Ascending aorta (tissue), 2 donors: ENCODE measurements around the gene RAB3IL1. TPM values are rescaled to one million over a fixed set of nuclear protein-coding genes. Genes with fewer than 3 reads are reported as not detected.
A peak's percentile ranks its signal among the peaks of the same experiment; 100 is the strongest.

Experiments
- DNase-seq, 2 donors: peaks; one replicate each; pipeline ENCODE4 v3.0.0-alpha.2; 2019; ENCODE audit warnings: low spot score in 2 of 2
- H3K27ac ChIP-seq, 2 donors: fragments of 200-600 bp; sonication (generic); one replicate each; pipeline ENCODE4 v1.5.1; 2016 to 2017; ENCODE audit warnings: mild to moderate bottlenecking in 1 of 2
- H3K27me3 ChIP-seq: fragments of 200-600 bp; sonication (generic); one replicate; pipeline ENCODE4 v1.5.1; 2017
- H3K36me3 ChIP-seq, 2 donors: fragments of 200-600 bp; sonication (generic); one replicate each; pipeline ENCODE4 v1.5.1; 2016
- H3K4me1 ChIP-seq, 2 donors: fragments of 200-600 bp; sonication (generic); one replicate each; pipeline ENCODE4 v1.5.1; 2016 to 2017; ENCODE audit warnings: mild to moderate bottlenecking in 1 of 2
- H3K4me3 ChIP-seq, 2 donors: fragments of 200-600 bp; sonication (generic); one replicate each; pipeline ENCODE4 v1.5.1; 2016 to 2017; ENCODE audit warnings: mild to moderate bottlenecking in 1 of 2
- H3K9me3 ChIP-seq, 2 donors: fragments of 200-600 bp; sonication (generic); one replicate each; pipeline ENCODE4 v1.5.1; 2016
- intact Hi-C: fragments of 100-400 bp; cut with DNase I; formaldehyde crosslinking; loops from one replicate; pipeline ENCODE4 v1.15.1; 2023
- total RNA-seq: library from RNA; depleted of rRNA; stranded (reverse); fragments of >200 nt; gene quantifications from one replicate; pipeline ENCODE4 v1.1.0, GENCODE V29; 2016
- TF ChIP-seq, protein P1 (sequence below), 3 experiments: fragments of 200-600 bp in 2 of 3; fragments of 450-650 bp in 1 of 3; sonication (generic) in 2 of 3; IDR thresholded peaks; one replicate each; pipeline ENCODE4 v1.5.1; 2016 to 2019; ENCODE audit warnings: antibody characterized with exemption in 3 of 3, mild to moderate bottlenecking in 1 of 3, moderate library complexity in 1 of 3

RAB3IL1 gene
- total RNA-seq, 1 donor from 2014 or later: 23.2 TPM

DNA sequence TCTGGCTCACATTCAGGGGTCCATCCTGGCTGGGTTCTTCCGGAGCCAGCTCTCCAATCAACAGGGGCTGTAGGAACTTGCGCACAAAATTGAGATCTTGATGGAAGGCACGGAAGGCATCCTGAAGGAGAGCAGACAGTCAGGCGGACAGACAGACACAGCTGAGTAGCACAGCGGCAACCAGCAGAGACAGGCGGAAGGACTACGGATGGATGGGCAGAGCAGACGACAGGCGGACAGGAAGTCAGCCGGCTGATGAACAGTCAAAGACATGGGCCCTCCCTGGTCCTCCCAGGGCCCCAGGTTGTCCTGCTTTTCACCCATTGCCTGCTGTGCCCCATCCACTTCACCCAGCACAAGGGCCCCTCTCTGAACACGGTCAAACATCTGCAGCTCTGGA is 37.3 kb downstream of the RAB3IL1 start:
- Histone ChIP-seq H3K4me3 (no peak overlapping the region), H3K27ac (peak overlapping the region; percentile 46 to 49), H3K36me3 (peaks cover 29 to 49% of the 10 kb centered on the region in 2 donors), H3K27me3 (no peaks in the 10 kb centered on the region), H3K4me1 (peaks cover 4 to 29% of the 10 kb centered on the region in 2 donors), H3K9me3 (no peaks in the 10 kb centered on the region)
- intact Hi-C loops: no loop called here
- TF ChIP-seq, protein P1, sequence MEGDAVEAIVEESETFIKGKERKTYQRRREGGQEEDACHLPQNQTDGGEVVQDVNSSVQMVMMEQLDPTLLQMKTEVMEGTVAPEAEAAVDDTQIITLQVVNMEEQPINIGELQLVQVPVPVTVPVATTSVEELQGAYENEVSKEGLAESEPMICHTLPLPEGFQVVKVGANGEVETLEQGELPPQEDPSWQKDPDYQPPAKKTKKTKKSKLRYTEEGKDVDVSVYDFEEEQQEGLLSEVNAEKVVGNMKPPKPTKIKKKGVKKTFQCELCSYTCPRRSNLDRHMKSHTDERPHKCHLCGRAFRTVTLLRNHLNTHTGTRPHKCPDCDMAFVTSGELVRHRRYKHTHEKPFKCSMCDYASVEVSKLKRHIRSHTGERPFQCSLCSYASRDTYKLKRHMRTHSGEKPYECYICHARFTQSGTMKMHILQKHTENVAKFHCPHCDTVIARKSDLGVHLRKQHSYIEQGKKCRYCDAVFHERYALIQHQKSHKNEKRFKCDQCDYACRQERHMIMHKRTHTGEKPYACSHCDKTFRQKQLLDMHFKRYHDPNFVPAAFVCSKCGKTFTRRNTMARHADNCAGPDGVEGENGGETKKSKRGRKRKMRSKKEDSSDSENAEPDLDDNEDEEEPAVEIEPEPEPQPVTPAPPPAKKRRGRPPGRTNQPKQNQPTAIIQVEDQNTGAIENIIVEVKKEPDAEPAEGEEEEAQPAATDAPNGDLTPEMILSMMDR (IDR thresholded peaks at IDR 0.05): no peak
- no peak for DNase-seq

DNA sequence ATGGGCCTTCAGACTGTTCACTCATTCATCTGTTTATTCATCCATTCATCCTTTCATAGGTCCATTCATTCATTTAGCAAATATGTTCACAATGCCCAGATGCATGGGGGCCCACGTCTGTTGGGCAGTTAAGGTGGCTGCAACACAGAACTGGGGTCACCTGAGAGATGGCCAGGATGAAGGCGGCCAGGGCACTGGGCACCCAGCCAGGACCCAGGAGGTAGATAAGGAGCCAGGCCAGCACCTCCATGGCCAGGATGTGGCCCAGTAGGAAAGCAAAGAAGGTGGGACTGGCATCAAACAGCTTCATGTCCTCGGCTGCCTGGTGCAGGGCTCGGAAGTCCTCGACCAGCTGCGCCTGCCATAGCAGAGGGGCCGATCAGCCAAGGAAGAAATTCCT is 38.2 kb downstream of the RAB3IL1 start:
- no peak overlapping the region for H3K27ac ChIP-seq
- H3K4me1 ChIP-seq: peaks cover 4 to 31% of the 10 kb centered on the region in 2 donors
- intact Hi-C loops: no loop called here
- peaks cover 29 to 49% of the 10 kb centered on the region in 2 donors for H3K36me3 ChIP-seq
- no peak overlapping the region for H3K4me3 ChIP-seq
- no peaks in the 10 kb centered on the region for H3K27me3 ChIP-seq
- no peak for DNase-seq
- TF ChIP-seq, protein P1 (IDR thresholded peaks at IDR 0.05): no peak
- H3K9me3 ChIP-seq: no peaks in the 10 kb centered on the region

DNA sequence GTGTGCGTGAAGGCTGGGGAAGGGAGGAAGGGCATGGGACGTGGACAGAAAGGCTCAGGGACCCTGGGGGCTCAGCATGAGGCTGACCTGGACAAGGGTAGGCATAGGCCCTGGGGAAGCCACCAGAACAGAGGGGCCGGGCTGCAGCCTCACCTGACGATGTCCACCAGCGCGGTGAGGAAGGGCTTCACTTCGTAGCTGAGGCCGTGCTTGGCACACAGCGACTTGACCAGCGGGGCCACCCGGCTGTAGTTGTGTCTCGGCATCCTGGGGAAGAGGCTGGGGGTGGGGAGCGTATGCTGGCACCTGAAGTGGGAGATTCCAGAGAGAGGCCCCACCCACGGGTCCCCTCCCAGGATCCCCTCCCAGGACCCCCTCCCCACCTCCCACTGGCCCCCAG is 41.7 kb downstream of the RAB3IL1 start:
- TF ChIP-seq, protein P1 (IDR thresholded peaks at IDR 0.05): no peak
- no peak for DNase-seq
- H3K4me3 ChIP-seq: no peak overlapping the region
- H3K27ac ChIP-seq: no peak overlapping the region
- H3K9me3 ChIP-seq: no peaks in the 10 kb centered on the region
- peaks cover 29 to 67% of the 10 kb centered on the region in 2 donors for H3K36me3 ChIP-seq
- peaks cover 1 to 18% of the 10 kb centered on the region in 2 donors for H3K4me1 ChIP-seq
- H3K27me3 ChIP-seq: no peaks in the 10 kb centered on the region
- intact Hi-C loops: no loop called here

GRCh38 chr11:61874853-61875252 is 42.5 kb downstream of the RAB3IL1 start:
- Histone ChIP-seq H3K36me3 (peaks cover 29 to 67% of the 10 kb centered on the region in 2 donors), H3K27me3 (no peaks in the 10 kb centered on the region), H3K9me3 (no peaks in the 10 kb centered on the region), H3K27ac (peak overlapping the region in 1 of 2 donors; percentile 27), H3K4me3 (no peak overlapping the region), H3K4me1 (peaks cover 0 to 16% of the 10 kb centered on the region in 2 donors)
- TF ChIP-seq, protein P1 (IDR thresholded peaks at IDR 0.05): no peak
- DNase-seq: no peak
- intact Hi-C loops: loop anchor here (5.0 kb wide), 1 partner anchor 78 kb away; no protein-coding TSS in a partner anchor

DNA sequence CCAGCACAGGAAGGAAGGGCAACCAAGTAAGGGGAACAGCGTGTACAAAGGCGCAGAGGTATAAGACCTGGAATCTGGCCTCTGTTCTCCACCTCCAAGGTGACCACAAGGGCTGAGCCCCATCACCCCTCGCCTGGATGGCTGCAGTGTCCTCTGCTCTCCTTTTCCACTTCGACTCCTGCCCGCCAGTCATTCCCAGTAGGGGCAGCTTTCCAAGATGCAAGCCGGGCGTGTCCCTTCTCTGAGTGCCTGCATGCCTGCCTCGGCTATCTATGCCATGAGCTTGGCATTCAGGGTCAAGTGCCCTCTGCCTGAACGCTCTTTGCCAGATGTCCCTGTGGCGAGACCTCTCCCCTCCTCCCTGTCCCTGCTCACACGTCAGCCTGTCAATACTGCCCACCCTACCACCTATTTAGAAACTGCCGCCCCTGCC is 43.0 kb downstream of the RAB3IL1 start:
- peaks cover 29 to 62% of the 10 kb centered on the region in 2 donors for H3K36me3 ChIP-seq
- peaks cover 0 to 13% of the 10 kb centered on the region in 2 donors for H3K4me1 ChIP-seq
- H3K4me3 ChIP-seq: no peak overlapping the region
- H3K27me3 ChIP-seq: no peaks in the 10 kb centered on the region
- H3K27ac ChIP-seq: peak overlapping the region; percentile 27 to 37
- no peak for DNase-seq
- H3K9me3 ChIP-seq: no peaks in the 10 kb centered on the region
- intact Hi-C loops: loop anchor here (5.0 kb wide), 1 partner anchor 77 kb away; no protein-coding TSS in a partner anchor
- TF ChIP-seq, protein P1 (IDR thresholded peaks at IDR 0.05): no peak
